Measurements from ENCODE around the gene PARD3B.

PARD3B gene

DNA sequence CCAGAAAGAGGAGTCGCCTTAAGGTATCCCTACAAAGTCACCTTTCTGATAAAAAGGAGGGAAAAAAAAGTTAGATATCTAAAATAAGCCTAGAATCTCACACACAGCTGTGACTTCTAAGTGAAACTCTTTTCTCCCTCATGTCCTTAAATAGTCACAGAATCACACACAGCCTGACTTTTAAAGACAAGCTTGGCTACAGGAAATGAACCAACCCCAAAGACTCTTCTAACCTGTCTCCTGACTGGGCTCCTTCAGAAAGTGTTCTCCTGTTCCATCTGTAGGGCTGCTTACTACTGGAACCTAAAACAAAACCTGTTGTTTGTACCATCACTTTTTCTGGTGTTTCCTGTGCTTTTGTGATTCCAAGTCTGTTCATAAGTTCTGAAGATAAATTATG is 1074.3 kb downstream of the PARD3B start:
- DNase-seq (ENCODE audit: extremely low read depth in 1 of 2, low read depth in 1 of 2): no peak

GRCh38 chr2:205627085-205627484 is 1081.8 kb downstream of the PARD3B start:
- DNase-seq (ENCODE audit: extremely low read depth in 1 of 2, low read depth in 1 of 2): no peak

DNA sequence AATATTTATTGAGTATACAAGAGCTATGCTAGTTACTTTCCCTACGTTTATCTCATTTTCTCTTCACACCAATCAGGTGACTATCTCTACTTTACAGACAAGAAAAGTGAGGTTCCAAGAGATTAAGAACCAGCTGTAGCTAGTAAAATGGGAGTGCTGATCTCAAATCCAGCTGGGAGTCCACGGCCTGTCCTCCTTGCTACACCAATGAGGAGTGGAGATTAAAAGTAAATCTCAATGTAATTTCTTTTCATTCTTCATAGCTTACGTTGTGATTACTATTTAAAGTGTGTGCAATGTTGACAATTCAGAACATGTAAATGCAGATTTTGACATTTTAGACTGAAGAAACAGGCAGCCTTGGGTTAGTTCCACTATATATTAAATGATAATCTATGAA is 1083.1 kb downstream of the PARD3B start:
- DNase-seq (ENCODE audit: extremely low read depth in 1 of 2, low read depth in 1 of 2): no peak

DNA sequence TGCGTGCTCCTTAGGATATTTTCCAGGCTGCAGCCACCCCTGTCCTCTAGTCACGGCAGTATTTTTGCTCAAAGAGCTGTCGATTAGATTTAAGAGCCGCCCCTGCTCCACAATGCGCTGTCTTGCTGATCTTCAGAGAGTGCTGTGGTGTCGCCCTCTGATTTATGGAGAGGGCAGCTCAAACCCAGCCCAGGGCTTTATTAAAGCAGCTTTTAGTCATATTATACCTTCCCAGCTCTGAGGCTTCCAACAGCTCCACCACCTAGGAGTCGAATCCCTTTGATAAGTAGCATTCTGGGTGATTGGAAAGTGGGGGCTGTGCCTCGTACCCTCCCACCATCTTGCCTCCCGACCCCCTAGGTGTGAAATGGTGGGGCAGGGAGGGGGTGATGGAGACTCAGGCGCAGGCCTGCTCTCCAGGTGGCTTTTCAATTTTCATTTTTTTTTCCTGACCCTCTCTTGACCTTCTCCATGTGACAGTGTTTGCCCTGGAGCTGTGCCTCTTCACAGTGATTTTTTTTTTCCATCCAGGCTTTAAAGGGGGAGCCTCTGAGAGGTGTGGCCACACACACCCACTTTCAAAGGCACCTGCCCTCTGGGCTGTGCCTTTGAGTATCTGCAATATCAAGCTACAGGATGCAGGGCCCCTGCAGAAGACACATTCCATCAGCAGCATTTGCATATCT is 1084.0 kb downstream of the PARD3B start:
- no peak for DNase-seq (ENCODE audit: extremely low read depth in 1 of 2, low read depth in 1 of 2)

DNA sequence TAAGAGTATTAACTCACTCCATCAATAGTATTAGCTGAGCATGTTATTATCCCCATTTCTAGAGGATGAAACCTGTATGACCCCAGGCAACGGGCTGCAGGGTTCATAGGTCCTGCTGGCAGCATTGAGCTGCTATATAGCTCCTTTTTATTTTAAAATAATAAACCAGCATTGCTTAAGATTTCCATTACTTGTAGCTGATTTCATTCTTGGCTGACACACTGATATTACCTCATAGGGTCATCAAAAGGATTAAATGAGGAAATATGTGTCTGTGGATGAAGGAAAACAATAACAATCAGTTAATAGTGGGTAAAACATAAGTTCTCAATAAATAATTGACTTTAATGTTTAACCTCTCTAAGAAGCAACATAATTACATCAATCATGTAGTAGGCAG is 1088.7 kb downstream of the PARD3B start:
- no peak for DNase-seq (ENCODE audit: extremely low read depth in 1 of 2, low read depth in 1 of 2)

GRCh38 chr2:205636549-205637319 is 1091.5 kb downstream of the PARD3B start:
- DNase-seq (ENCODE audit: extremely low read depth in 1 of 2, low read depth in 1 of 2): no peak

DNA sequence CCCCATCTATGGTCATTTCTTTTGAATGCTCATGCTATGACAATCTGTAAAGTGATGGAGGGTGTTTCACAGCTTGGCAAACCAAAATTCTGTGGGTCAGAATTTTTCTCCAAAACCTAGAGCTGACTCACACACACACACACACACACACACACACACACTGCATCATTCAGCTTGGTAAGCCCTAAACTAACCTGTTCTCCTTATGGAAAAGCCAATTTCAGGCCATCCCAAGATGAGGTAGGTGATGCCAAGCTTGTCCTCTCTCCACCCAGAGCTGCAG is 1092.0 kb downstream of the PARD3B start:
- DNase-seq (ENCODE audit: extremely low read depth in 1 of 2, low read depth in 1 of 2): no peak

DNA sequence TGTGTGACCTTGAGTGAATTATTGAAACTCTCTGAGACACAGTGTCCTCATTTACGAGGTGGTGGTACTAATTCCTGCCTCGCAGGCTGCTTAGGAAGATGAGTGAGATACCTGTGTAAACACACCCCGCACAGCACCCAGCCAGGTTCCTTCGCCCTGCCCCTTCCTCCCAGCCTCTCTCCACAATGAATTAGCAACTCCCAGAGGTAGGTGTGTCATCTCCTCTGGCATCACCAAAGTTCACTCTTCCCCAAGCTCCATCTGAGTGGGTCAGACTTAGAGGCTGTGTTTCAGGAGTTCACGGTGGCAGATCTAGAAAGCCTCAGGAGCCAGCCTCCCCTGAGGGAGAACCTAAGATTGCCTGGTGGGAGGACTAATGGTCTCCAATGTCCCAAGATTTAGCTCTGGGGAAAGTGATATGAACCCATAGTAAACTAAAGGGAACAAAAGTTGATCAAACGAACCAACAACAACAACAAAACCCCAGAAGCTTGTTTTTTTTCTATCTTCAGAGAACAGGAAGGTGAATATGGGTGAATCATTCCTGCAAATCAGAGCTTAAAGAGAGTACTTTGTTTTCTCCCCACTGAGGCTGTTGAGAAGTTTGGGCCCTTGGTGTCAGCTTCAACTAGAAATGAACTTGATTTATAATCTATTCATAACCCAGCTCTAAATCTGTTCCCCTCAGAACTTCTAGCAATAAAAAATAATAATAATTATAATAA is 1092.7 kb downstream of the PARD3B start:
- no peak for DNase-seq (ENCODE audit: extremely low read depth in 1 of 2, low read depth in 1 of 2)

GRCh38 chr2:205640716-205641115 is 1095.4 kb downstream of the PARD3B start:
- DNase-seq (ENCODE audit: extremely low read depth in 1 of 2, low read depth in 1 of 2): no peak

GRCh38 chr2:205642599-205643356 is 1097.5 kb downstream of the PARD3B start:
- DNase-seq (ENCODE audit: extremely low read depth in 1 of 2, low read depth in 1 of 2): no peak

GRCh38 chr2:205643391-205643885 is 1098.2 kb downstream of the PARD3B start:
- DNase-seq (ENCODE audit: extremely low read depth in 1 of 2, low read depth in 1 of 2): no peak

DNA sequence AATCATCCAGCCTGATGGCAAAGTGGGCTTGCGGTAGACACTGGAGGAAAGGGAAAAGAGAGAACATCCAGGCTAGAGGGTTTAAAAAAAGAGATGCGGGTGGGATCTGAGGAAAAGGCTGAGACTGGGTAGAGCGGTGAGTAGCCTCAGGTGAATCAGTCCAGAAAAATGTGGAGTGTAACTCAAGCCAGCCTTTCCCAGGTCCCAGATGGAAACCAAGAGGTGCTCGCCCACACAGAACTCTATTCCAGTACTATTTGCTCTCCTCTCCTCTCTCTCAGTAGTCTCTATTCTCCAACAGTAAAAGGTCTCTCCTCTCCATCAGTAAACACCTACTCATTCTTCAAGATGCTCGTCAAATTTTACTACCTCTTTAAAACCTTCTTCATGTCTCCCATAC is 1098.7 kb downstream of the PARD3B start:
- DNase-seq (ENCODE audit: extremely low read depth in 1 of 2, low read depth in 1 of 2): no peak

DNA sequence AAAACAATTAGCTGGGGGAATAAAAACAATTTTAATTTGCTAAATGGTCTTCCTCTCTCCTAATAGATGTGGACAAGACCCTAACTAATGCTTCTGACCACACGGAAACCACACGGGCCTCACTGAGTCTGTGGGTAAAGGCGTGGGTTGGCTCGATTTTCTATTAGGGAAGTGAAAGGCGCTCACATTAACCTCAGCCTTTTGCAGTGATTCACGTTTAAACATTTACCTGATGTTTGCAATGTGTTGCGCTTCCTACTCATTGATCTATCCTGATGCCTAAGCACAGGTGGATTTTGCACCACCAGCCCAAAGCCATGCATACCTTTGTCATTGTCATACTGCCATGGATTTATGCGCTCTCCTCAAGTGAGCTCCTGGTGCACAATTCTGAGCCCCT is 1101.4 kb downstream of the PARD3B start:
- no peak for DNase-seq (ENCODE audit: extremely low read depth in 1 of 2, low read depth in 1 of 2)

DNA sequence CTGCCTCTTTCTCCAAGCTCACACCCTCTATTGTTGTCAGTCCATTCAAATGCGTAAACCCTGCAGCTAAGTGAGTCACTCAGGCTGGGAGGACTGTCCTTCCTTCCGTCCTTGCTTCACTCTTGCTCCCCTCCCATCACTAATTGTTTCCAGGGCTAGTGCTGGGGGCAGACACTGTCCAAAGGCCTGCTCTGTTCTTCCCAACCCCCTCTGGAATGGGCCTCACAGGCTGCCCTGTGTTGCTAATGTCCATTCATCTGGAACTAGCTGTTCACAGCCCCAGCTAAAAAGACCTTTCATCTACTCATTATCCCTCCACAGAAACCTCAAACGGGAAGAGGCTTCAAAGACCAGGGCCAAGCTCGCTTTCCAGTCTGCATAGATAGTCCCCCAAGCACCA is 1105.2 kb downstream of the PARD3B start:
- no peak for DNase-seq (ENCODE audit: extremely low read depth in 1 of 2, low read depth in 1 of 2)

DNA sequence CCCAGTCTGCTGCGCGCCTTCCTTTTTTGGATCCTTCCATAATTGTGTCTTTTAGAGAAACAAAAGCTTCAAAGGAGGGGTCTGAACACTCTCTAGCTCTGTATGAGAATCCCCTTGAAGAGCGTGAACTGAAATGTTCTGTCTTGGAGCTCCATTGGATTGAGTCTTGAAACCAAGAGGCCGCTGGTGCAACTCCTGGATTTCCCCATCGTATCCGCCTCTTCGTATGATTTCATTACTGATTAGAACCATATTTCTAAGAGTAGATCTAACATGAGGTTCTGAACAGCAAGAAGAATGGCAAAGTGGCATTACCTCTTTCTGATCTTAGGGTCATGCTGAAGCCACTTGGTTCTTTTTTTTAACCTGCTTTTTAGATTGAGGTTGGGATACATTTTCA is 1105.7 kb downstream of the PARD3B start:
- DNase-seq (ENCODE audit: extremely low read depth in 1 of 2, low read depth in 1 of 2): no peak

- no peak for DNase-seq (ENCODE audit: extremely low read depth in 1 of 2, low read depth in 1 of 2)
Observed at GRCh38 chr2:205651719-205652118, 1106.4 kb downstream of the PARD3B start.

GRCh38 chr2:205654878-205655605 is 1109.8 kb downstream of the PARD3B start:
- DNase-seq (ENCODE audit: extremely low read depth in 1 of 2, low read depth in 1 of 2): no peak

DNA sequence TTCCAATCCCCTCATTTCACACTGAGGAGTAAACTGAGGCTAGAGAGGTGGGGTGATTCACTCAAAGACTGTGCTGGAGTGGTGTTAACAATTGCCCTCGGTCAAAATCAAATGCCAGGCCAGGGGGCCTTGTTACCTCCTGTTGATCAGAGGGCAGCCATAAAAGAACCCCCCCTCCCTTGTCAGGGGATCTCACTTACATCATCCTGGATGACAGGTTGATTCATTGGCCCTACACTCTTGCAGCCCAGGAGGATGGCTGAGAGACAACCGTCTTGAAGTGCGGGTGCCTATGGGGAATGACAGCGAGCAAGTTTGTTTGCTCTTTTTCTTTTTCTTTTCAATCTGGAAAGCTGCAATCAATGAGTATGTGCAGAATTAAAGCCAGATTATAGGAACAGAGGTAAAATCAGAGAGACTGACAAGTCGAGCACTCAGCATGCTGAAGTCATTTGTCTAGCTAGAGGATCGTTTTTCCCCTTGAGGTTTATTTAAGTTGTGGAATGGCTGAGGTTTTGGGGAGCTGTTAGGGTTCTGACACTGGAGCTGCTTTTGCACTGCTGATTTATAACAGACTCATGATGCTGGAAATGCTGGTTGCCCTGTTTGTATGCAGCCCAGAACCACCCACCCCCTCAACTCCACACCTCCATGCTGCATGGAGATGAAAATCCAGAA is 1110.6 kb downstream of the PARD3B start:
- no peak for DNase-seq (ENCODE audit: extremely low read depth in 1 of 2, low read depth in 1 of 2)

- no peak for DNase-seq (ENCODE audit: extremely low read depth in 1 of 2, low read depth in 1 of 2)
Observed at GRCh38 chr2:205656461-205656860, 1111.2 kb downstream of the PARD3B start.

- no peak for DNase-seq (ENCODE audit: extremely low read depth in 1 of 2, low read depth in 1 of 2)
Observed at GRCh38 chr2:205656941-205657340, 1111.7 kb downstream of the PARD3B start.
